ENCODE measurements around the gene NR2C2.

Gene NR2C2

DNA sequence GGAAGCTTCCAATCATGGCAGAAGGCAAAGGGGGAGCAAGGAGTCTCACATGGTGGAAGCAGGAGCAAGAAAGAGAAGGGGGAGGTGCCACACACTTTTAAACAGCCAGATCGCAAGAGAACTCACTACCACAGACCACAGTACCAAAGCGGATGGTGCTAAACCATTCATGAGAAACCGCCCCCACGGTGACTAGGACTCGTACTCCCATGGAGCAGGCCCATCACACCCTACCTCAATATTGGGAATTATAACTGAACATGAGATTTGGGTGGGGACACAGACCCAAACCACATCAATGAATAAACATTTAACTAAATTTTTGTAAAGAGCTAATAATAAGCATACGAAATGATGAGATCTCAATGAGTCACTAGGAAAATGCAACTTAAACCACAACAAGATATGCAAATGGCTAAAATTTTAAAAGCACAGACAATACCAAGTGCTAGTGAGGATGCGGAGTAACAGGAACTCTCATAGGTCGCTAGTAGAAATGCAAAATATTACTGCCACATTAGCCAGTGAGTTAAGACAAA lies 107.7 kb downstream of the NR2C2 start:
- H3K27ac ChIP-seq: no peak overlapping the region
- TF ChIP-seq, protein P1, sequence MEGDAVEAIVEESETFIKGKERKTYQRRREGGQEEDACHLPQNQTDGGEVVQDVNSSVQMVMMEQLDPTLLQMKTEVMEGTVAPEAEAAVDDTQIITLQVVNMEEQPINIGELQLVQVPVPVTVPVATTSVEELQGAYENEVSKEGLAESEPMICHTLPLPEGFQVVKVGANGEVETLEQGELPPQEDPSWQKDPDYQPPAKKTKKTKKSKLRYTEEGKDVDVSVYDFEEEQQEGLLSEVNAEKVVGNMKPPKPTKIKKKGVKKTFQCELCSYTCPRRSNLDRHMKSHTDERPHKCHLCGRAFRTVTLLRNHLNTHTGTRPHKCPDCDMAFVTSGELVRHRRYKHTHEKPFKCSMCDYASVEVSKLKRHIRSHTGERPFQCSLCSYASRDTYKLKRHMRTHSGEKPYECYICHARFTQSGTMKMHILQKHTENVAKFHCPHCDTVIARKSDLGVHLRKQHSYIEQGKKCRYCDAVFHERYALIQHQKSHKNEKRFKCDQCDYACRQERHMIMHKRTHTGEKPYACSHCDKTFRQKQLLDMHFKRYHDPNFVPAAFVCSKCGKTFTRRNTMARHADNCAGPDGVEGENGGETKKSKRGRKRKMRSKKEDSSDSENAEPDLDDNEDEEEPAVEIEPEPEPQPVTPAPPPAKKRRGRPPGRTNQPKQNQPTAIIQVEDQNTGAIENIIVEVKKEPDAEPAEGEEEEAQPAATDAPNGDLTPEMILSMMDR (conservative IDR thresholded peaks at IDR 0.05): no peak

DNA sequence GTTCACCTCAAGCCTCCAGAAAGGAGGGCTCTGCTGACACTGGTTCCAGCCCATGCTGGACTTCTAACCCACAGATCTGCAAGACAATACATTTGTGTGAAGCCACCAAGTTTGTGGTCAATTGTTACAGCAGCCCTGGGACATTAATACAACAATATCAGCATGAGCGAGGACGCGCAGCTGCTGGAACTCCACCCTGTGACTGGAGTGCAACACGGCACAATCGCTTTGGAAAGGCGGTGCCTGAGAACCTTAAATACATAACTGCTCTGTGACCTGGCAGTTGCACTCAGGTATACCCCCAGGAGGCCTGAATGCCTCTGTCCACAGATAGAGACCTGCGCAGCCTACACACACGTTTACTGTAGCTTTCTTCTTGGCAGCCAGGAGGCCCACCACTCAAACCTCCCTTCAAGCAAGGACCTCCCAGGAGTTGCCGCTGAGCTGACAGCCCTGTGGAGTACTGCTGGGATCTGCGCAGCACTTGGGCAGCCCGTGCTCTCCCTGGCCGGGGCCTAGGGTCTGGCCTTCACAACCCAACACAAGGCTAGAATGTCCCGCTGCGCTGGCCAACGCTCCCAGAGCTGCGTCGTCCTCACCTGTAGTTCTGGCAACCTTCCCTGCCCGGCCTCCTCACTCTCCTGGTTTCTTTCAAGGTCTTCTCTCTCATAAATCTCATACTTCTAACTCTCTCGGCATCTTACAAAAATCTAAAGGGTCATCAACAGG lies 109.5 kb downstream of the NR2C2 start:
- no peak overlapping the region for H3K27ac ChIP-seq
- TF ChIP-seq, protein P1 (conservative IDR thresholded peaks at IDR 0.05): no peak

DNA sequence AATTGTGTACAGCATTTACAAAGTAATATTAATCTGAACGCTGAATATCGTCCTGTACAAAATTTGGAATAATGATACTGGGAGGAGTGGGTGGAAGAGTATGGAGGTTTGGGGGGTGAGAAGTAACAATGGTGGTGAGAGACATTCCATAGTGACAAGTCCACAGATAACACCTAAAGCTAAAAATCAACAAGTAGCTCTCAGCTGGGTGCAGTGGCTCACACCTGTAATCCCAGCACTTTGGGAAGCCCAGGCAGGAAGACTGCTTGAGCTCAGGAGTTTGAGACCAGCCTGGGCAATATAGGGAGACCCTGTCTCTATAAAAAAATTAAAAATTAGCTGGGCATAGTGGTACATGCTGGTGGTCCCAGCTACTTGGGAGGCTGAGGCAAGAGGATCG lies 112.6 kb downstream of the NR2C2 start:
- TF ChIP-seq, protein P1 (conservative IDR thresholded peaks at IDR 0.05): no peak
- no peak overlapping the region for H3K27ac ChIP-seq

DNA sequence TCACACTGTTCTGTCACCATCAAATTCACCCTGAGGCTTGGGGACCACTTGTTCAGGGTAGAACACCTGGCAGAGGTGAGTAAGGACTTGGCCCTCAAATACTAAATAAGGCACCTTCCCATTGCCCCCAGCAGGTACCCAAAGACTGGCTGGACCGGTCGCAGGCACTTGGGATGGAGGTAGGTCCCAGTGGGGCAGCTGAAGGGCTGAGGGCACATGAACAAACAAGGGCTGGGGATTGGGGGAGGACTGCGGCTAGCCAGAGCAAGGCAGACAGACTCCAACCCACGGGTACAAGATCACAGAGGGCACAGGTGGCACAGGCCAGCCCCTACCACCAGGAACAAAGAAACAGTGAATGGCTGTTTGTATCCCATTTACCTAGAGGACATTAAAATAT lies 115.9 kb downstream of the NR2C2 start:
- TF ChIP-seq, protein P1 (conservative IDR thresholded peaks at IDR 0.05): no peak
- peak overlapping the region; percentile 94 for H3K27ac ChIP-seq

DNA sequence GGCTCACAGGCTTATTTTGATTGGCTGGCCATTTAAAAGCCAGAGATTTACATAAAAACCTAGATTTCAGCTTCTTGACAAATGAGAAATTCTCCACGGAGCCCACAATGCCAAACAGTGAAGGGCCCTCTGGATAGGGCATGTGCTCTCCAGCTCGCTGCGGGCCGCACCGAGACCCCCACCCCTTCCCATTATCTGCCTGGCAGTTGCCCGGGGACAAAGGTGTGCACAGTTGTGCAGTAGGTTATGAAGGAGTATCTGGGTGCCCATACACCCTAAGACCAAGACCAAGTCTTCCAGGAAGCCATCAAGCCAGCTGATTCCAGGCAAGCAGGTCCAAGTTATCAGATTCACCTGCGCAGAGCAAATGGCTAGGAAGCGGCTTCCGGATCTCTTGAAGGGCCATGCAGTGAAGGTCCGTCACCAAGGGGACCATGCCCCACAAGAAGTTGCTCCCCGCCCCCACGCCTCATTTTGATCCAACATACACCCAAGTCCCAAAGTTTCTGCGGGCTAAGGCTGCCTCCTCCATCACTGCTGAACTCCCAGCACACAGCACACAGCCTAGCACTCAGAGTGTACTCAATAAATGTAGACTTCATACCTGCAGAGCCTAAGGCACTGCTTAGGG lies 116.4 kb downstream of the NR2C2 start:
- H3K27ac ChIP-seq: peak overlapping the region; percentile 94
- TF ChIP-seq, protein P1 (conservative IDR thresholded peaks at IDR 0.05): no peak

DNA sequence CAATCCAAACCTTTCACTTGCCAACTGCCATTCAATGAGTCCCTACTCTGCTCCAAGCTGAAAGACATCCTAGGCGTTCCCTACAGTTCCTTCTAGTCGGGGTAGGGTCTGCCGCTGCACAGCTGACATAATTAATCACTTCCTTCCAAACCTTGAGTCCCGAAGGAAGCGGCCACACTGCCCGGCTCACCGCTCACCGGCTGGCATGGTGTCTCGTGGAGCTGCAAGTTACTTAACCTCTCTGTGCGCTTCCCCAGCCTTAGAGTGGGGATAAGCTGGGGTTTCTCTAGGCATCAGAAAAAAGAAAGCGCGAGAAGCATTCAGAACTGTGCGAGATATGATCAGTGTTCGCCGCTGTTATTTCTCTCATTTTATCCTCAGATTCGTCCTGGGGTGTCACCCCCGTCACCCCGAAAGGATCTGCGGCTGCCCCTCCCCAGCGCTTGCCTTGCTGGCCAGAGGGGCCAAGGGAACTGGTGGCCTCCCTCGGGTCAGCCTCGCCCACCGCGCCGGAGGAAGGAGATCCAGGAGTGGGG lies 117.0 kb downstream of the NR2C2 start:
- peak overlapping the region; percentile 94 for H3K27ac ChIP-seq
- TF ChIP-seq, protein P1 (conservative IDR thresholded peaks at IDR 0.05): no peak

DNA sequence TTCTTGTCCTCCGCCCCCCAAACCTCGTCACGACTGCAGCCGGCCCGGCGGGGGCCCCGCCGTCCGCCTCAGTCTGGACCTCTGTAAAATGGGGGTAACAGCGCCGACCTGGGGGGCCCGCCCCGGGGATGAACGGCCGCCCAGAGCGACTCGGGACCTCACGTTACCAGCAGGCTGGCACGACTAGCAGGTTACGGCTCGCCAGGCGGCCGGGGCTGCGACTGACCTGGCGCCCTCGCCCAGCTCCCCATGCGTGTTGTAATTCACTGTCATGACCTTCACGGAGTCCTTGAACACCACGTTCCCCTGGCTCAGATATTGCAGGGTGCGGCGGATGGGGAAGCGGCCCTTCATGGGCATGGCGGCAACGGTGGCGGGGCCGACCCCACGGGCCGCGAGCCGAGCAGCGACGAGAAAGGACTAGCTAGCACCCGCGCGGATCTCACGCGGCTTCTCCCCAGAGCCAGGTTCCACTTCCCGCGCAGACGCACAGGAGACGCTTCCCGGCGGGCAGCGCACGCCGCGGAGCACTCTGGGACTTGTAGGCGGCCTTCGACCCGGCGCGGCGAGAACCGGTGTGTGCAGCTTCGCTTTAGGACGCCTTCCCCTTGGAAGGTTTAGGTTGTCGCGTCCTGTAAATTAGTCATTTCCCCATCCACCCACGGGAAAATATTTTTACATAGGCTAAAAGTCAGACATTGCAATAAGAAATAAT lies 117.6 kb downstream of the NR2C2 start, which contains the start of gene MRPS25:
Gene MRPS25, minus strand, starts transcription at position 481 of the 715 bp plus-strand sequence. Its CDS starts 121 bp downstream, at position 360.
- TF ChIP-seq, protein P1 (conservative IDR thresholded peaks at IDR 0.05): no peak
- peak within 1 kb of the TSS; percentile 94 for H3K27ac ChIP-seq
